Left cardiac atrium (tissue), 4 donors: ENCODE measurements around the gene NECTIN1. TPM values are rescaled to one million over a fixed set of nuclear protein-coding genes. Genes with fewer than 3 reads are reported as not detected.

ENCODE experiments used
- ATAC-seq, 2 donors: fragments of 200-7000 bp; cut with Tn5 transposase; one replicate each; pipeline ENCODE4 v1.9.1; 2020; ENCODE audit warnings: mild to moderate bottlenecking in 2 of 2, moderate library complexity in 2 of 2
- DNase-seq: peaks from one replicate; pipeline ENCODE4 v3.0.0-alpha.2; 2020
- intact Hi-C, 2 donors: fragments of 100-400 bp; cut with DNase I; formaldehyde crosslinking; loops; one replicate each; pipeline versions ENCODE4 v1.14.1 to v1.15.1; 2022 to 2023
- total RNA-seq, 2 donors: library from RNA; stranded (reverse); fragmentation: NEBNext Ultra II Directional; extraction: Animal tissue kit (Norgen Biotek cat#: 25700); gene quantifications; one replicate each; pipeline ENCODE4 v1.2.1, GENCODE V29; 2021
- donor health status: DM: no; HTN: yes; CAD: no.
- donor health status: DM: no; HTN: yes; CAD: no; lungs with severe emphysema.
- donor health status: DM: yes; HTN: yes; CAD: no.
- donor health status: Dilated cardiomyopathy.

Gene NECTIN1
- total RNA-seq, 2 donors from 2014 or later: 6.6 to 8.8 TPM

DNA sequence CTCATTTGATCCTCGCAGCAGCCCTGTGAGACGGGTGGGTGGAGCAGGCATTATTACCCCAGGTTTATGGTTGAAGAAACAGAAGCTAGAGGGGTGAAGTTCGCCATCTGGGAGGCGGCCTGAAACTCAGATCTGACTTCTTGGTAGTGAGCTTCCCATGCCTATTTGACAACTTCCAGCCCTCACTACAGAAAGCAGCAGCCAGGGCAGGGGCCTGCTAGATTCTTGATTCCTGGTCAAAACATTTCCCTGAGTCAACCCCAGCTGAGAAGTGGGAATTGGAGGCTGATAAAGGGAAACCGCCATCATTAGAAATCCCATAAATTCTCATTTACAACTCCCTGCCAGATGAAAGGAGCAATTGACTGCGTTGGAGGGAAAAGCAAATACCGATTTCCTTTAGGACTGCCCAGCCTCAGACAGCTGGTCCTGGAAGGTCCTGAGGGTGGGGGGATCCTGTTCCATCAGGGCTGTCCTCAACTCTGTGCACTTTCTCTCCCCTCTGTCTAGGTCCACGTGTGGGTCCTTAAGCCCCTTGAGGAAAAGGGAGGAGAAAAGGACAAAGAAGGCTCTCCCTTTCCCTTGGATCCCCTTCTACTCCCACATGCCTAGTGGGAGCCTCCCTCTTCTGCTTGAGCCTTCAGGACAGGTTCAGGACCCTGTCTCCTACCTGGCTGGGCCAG, 10.2 kb upstream of the NECTIN1 start:
- ATAC-seq: no peak

DNA sequence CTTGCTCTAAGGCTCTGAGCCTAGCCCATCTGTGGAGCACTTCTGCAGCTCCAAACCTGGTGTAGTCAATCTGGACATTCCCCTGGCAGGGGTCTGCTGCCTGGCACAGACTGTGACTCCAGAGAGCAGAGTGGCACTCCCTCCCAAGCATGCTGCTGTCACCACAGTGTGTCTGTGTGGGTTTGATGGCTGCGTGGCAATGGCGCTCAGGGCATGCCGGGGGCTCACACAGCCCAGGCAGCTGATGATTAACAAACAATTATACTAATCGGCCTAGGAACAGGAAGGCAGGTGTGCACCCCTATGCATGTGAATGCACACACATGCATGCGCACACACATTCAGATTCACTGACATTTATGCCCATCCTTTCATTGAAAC, 9.0 kb upstream of the NECTIN1 start:
- intact Hi-C loops: no loop called here
- DNase-seq (no peak), ATAC-seq (no peak)

More for the DNA sequence above, 10.2 kb upstream of the NECTIN1 start:
- DNase-seq: no peak
- intact Hi-C loops: no loop called here

DNA sequence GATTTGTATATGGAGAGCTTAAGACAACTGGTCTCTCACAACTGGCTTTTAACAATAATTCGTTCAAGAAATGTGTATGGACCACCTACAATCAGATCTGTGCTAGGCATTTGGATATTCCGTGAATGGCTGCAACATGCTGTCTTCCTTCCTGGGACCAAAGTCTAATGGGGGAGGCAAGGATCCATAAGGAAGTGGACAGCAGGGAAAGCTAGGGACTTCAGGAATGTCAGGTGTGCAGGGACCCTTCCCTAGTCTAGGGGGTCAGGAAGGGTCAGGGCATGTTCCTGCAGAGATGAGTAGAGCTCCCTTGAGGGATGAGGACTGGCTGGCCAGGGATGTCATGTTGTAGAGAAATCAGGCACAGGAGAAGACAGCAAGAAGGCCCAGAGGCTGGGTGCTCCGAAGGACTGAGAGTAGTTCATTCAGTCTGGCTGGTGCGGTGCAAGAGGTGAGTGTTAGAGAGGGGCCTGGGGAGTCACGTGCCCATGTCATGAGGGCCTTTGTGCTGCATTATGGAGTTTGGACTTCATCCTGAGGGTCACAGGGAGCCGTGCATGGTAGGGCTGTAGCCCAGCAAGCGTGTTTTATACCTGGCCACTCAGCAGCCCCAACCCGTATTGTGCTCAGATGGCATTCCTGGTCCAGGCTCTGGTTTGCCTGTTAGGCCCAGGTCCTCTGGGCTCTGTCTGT, 8.5 kb upstream of the NECTIN1 start:
- ATAC-seq (no peak), DNase-seq (no peak)
- intact Hi-C loops: no loop called here

DNA sequence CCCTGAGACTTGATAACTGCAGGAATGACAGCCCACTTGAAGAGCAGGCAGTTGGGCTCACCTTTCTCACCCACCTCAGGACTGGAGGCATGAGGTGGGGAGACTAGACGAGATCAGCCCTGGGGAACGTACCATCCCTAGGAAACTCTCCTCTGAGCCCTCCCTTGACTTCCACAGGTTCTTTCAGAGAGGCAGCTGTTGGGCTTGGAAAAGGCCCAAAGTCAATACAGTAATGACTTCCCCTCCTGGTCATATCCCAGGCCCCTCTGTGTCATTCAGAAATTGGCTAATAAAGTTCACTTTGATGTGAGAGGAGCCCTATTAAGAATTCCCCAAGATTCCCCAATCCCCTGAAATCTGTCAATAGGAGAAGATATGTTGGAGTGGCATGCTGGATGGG, 5.8 kb upstream of the NECTIN1 start:
- intact Hi-C loops: loop anchor here in 1 of 2 donors (5.0 kb wide), 1 partner anchor 72 kb away; no protein-coding TSS in a partner anchor
- DNase-seq (no peak), ATAC-seq (no peak)

DNA sequence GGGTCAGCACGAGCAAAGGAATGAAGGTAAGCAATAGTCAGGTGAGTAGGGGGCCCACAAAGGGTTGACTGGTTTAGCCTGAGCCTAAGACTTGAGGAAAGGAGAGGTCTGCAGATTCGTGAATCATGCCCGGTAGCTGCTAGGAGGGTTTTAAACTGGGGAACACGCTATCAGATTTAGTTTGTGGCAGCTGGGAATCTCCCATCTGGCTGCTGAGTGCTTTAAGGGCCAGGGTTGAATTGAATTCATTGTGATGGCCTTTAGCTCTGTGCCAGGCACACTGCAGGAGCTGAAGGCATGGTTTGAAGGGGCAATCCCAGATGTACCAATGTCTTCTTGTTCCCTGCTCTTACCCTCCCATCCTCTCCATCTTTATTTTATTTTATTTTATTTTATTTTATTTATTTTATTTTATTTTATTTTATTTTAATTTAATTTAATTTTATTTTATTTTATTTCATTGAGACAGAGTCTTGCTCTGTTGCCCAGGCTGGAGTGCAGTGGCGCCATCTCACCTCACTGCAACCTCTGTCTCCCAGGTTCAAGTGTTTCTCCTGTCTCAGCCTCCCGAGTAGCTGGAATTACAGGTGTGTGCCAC, 1.9 kb upstream of the NECTIN1 start:
- intact Hi-C loops: loop anchor here in 1 of 2 donors (5.0 kb wide), 1 partner anchor 69 kb away; no protein-coding TSS in a partner anchor
- no peak for DNase-seq
- no peak for ATAC-seq

DNA sequence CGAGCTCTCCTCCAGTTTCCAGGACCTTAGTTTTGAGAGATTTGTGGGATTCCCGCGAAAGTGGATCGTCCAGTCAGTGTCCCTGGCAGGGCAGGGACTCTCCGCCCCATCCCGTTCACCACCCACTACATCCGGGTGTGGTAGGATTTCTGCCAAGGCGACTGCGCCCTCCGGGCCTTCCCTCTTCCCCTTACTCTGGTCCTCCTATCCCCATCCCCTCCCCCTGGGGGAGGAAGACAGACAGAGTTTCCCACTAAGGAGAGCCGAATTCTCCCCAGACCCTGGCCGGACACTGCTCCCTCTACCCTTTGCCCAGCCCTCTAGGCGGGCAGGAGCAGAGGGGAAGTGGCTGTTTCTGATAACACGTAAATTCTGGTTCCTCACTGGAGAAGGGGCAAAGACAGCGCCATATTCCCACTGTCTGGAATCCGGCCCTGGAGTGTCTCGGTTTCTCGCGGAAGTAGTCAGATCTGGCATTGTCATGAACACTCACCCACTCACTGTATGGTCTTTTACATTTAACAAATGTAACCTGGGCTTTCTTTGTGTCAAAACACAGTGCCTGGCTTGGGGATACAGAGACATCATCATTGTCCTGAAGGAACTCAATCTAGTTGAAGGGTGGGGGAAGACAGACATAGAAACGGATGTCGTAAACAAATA, 1.1 kb upstream of the NECTIN1 start:
- ATAC-seq (peak; percentile 72 to 86), DNase-seq (peak; percentile 88)
- intact Hi-C loops: loop anchor here (5.0 kb wide), 2 partner anchors 63 to 68 kb away; no protein-coding TSS in a partner anchor

DNA sequence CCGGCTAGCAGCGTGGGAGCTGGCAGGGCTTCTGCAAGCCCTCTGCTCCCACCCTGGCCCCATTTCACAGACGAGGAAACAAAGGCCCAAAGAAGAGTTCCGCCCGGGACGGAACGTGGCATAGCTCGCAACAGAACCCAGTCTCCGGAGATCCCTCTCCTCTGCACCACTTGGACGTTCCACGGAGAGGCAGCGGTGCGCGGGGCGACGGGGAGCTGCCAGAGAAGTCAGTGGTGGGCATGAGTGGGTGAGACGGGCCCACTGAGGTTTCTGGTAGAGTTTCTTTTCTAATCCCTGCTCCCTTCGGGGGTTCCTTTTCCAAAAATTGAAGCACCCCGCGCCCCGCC, 554 bp upstream of the NECTIN1 start:
- intact Hi-C loops: loop anchor here in 1 of 2 donors (5.0 kb wide), 1 partner anchor 62 kb away; no protein-coding TSS in a partner anchor
- ATAC-seq (peak; percentile 3 to 16), DNase-seq (no peak)

DNA sequence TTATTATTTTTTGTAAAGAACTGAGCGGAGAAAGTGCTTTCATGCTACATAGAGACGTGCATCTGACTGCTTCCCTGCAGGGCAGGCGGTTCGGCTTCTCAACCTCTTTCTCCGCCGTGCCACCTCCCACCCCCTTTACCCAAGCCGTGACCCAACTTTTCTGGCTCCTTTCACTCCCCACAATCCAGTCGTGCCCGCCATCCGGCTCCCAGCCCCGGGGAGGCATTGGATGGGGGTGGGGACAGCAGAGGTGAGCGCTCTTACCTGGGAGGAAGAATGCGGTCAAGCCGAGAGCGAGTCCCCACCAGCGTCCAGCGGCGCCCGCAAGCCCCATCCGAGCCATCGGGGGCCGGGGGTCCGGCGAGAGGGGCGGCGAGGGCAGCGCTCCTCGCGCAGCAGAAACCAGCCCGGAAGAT, 781 bp downstream of the NECTIN1 start:
- DNase-seq: no peak
- no peak for ATAC-seq
- intact Hi-C loops: loop anchor here in 1 of 2 donors (5.0 kb wide), 1 partner anchor 61 kb away; no protein-coding TSS in a partner anchor

DNA sequence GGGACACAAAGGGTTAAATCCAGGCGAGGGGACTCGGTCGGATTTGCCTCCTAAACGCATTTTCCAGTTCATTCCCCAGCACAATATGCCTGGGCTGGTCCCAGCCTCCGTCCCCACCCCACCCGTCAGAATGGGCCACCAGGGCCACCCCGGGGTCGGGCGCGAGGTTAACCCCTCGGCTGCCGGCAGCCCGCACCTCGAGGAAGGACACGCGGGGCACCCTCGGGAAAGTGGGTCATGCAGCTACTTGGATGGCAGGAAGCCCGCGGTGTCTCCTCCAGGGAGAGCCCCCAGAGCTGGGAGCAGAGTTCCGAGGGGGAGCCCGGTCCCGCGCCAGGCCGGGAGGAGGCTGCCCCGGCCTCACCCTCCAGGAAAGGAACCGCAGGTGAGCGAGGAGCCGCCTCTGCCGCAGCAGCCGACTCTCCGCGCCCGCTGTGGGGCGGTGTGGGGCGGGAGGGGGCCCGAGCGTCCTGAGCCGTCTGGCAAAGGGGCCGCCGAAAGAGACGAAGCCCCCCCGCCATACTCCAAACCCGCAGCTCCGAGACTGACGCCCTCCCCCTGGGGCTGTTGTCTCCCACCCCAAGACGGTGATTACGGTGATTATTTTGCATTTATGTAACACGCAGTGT, 1.4 kb downstream of the NECTIN1 start:
- peak in 1 of 2 donors; percentile 6 for ATAC-seq
- intact Hi-C loops: loop anchor here in 1 of 2 donors (5.0 kb wide), 1 partner anchor 60 kb away; no protein-coding TSS in a partner anchor
- no peak for DNase-seq

DNA sequence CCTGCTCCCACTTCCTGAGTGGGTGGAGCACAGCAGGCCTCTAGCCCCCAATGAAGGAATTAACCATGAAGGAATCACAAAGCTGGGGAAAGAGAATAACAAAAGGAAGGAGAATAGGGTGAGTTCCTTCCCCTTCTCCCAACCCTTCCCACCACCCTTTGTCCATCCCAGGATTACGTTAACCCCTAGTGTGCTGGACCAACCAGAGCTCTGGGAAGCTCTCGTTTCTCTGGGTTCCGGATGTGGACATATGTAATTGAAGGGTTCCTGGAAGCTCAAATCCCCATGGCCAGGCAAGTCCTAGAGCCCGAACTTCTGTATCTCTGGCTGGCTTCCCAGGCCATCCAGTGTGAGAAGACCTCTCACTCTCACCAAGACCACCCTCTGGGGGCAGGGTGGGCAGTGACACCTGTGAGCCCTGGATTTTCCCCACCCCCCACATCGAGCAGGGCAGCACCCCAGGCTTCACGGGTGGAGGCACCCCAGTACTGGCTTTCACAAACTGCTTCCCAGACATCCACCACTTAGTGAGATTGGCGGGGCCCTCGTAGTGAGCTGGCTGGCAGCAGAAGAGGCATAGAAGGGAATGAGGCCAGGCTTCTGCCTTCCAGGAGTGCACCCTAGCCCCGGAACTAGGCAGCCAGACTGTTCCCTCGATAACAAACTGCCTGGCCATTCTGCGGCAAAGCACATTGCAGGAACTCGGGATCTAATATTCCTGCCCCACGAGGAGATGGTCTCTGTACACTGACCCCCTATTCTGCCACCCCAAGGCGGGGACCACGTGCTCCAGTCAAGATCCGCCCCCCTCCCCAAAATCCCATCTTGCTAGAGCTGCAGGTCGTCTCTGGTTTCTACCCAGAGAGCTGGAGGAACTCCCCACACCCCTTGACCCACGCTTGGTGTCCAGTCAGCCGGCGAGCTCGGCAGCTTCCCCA, 2.1 kb downstream of the NECTIN1 start:
- intact Hi-C loops: loop anchor here in 1 of 2 donors (5.0 kb wide), 1 partner anchor 60 kb away; no protein-coding TSS in a partner anchor
- ATAC-seq (no peak), DNase-seq (no peak)

DNA sequence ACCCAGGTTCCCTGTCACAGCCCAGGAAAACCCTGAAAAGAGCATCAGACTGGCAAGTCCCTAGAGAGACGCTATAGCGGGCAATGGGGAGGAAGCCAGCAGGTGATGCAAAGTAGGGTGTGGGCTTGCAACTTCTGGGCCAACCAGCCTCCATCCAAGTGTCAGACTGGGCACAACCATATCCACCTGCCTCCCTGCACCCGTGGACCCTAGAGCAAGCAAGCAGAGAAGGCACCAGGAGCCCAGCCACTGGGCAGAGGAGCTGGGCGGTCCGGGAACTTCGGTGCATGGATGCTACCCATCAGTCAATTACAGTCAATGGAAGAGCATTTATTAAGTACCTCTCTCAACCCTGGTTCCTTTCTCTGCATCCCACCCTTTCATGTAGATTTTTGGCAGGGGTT, 2.8 kb downstream of the NECTIN1 start:
- DNase-seq: no peak
- no peak for ATAC-seq
- intact Hi-C loops: loop anchor here in 1 of 2 donors (5.0 kb wide), 1 partner anchor 59 kb away; no protein-coding TSS in a partner anchor

DNA sequence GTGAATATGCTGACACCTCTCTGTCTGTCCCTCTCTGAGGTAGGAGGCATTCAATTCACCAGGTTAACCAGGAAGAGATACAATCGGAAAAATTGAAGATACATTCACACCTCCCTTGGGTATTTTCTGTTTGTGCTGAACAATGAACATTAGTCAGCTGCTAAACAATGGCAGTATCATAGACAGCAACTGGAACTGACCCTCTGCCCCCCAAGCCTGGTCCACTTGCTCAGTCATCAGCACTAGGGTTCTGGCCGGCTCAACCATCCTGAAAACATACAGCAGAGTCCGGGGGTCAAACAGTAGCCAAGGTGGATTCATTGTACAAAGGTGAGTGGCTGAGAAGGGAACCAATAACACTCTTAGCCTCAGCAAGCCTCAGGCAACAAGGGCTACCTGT, 4.0 kb downstream of the NECTIN1 start:
- intact Hi-C loops: loop anchor here in 1 of 2 donors (5.0 kb wide), 1 partner anchor 58 kb away; no protein-coding TSS in a partner anchor
- ATAC-seq: no peak
- DNase-seq: no peak

DNA sequence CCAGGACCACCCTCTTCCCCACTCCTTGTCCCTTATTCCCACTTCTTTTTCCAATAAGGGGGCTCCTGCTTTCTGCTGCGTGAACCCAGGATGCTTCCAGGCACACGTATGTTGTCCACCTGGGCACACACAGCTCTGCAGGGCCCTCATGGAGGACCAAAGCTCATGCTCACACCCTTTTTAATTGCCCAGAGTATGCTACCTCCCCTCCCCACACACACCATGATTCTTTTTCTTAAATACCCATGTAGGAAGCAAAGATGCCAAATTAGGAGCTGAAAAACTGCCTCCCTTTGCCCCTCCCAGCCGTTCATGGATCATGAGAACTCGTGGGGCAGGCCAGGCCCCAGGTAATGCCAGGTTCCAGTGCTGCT, 5.1 kb downstream of the NECTIN1 start:
- intact Hi-C loops: no loop called here
- DNase-seq (no peak), ATAC-seq (no peak)

DNA sequence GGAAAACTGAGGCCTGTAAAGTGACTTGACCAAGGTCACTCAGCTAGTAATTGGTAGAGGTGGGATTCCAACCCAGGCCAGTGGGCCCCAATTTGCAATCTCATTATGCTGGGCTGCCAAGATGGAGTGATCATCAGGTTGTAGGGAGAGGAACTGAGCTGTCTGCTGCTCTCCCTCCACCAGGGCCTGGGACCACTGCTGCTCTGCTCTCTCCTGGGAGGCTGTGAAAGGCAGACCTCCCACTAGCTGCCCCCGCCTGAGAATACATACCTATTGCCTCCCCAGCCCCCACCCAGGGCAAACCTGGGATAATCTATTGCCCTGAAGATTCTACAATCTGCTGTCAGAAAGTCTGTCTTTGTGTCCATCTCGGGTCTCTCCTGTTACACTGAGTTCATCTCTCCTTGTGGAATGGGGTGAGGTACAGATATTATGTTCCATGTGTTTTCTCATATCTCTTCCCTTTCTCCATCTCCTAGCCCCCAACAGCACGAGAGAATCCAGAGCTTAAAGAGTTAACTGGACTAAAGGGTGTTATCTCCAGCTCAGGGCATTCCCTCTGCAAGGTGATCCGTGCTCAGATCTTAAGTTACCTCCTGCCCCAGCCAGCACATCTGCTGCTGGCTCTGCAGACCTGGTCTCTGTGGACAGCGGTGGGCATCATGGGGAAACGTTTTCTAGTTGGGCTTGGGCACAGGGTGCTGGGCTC, 5.6 kb downstream of the NECTIN1 start:
- intact Hi-C loops: no loop called here
- no peak for ATAC-seq
- DNase-seq: no peak

DNA sequence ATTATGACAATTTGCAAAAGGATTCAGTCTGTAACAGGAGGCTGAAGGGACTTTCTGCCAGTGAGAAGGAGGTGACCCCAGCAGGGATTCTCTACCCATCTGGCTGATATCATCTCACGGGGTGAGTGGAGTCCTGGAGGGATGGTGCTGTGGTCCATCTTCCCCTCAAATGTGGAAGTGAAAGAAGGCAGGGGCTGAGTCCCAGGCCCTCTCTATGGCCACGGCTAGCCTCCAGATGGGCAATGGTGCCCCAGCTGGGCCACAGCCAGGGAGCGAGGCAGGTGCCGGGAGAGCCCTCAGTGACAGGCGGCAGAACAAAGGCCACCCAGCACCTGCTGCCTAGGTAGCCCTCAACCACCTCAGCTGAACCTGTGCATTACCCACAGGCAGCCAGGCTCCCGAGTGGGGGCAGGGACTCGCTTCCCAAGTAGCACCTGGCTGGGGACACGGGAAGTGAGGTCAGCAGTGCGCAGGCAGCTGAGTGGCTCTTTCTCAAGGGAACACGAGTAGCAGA, 6.7 kb downstream of the NECTIN1 start:
- no peak for ATAC-seq
- intact Hi-C loops: no loop called here
- DNase-seq: no peak

DNA sequence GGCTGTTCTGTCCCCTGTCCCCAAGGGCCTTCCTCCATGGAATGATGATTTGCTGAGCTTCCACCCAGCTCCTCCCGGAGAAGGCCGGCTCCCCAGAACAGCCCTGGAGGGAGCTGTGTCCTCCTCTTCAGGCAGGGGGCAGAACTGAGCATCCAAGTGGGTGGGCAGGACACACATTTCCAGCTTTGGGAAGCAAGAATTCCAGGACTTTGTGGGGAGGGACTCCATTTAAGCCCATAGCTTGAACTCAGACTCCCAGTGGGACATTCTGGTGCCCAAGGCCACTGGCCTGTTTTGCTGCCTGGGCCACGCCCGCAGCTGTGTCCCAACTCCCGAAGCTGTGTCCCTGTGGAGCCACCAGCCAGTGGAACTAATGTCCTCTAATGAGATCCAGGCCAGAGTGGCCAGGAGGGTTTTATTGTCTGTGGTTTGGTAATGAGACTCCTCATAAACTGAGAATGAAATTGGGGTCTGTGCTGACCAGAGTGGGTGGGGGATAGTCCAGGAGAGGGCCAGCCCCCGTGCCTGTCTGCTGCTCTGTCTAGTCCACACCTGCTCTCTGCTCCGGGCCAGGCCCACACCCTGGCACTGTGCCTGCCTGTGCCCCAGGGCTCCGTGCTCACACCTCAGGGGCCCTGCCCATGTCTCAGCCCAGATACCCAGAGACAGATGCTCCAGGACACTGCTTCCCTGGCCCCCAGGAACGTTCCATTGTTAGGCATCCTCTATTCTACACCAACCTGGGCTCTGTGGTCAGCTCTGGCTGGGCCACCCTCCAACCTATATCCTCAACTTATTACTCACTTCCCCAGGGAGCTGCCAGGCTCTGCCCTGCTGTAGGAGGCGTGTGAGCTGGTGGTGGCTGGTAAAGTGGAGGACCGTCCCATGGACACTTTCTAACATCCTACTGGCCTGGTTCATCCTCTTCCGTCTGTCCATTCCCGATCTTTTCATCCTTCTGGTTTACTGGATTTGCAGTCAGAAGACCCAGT, 7.6 kb downstream of the NECTIN1 start:
- intact Hi-C loops: no loop called here
- DNase-seq (no peak), ATAC-seq (peak; percentile 44 to 63)
